SU-DHL-6 (cell line): ENCODE measurements around the gene MEIOB.

Experiments used
- CTCF ChIP-seq: fragments of 200-600 bp; sonication (generic); IDR thresholded peaks from one replicate; pipeline ENCODE4 v1.5.1; 2017; ENCODE audit warnings: antibody characterized with exemption, mild to moderate bottlenecking, low read length, moderate library complexity; ENCODE audit not compliant: insufficient read depth, poor library complexity, severe bottlenecking
- EZH2phosphoT487 ChIP-seq: fragments of 200-600 bp; sonication (generic), shearing (Covaris generic); conservative IDR thresholded peaks from 2 replicates; pipeline ENCODE4 v1.6.1; 2018; ENCODE audit warnings: mild to moderate bottlenecking, antibody characterized with exemption, low read length, moderate library complexity, mixed read lengths

GRCh38 chr16:1913327-1914083 lies 41.5 kb upstream of the MEIOB start:
- TF ChIP-seq CTCF, result no peak
- TF ChIP-seq EZH2phosphoT487, result no peak
